ENCODE data around the gene GAL3ST2. TPM values are rescaled to one million over a fixed set of nuclear protein-coding genes. Genes with fewer than 3 reads are reported as not detected.
"Not testable (repeated sequence)": the region's sequence is repeated elsewhere in the genome, so short reads cannot be mapped to it uniquely, and the experiment has no call there.

GAL3ST2 gene
- total RNA-seq, 4 donors from 2014 or later: 2.7 TPM; not detected in 3

DNA sequence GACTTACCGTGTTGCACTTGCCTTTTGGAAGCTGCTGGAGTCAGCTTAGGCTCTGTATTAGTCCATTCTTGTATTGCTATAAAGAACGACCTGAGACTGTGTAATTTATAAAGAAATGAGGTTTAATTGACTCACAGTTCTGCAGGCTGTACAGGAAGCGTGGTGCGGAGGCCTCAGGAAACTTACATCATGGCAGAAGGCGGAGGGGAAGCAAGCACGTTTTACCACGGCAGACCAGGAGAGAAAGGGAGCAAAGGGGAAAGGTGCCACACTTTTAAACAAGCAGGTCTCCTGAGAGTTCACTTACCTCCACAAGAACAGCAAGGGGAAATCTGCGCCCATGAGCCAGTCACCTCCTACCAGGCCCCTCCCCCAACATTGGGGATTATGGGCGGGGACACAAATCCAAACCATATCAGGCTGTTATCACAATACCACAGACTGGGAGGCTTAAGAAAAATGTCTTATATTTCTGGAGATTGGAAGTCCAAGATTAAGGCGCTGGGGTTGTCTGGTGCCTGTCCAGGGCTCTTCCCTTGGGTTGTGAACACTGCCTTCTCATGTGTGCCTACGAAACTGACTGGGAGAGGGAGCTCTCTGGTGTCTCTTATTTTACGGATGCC lies 45.8 kb upstream of the GAL3ST2 start:
- Histone ChIP-seq H3K27me3 (no peaks in the 10 kb centered on the region), H3K4me1 (peaks cover 10 to 18% (median 16%) of the 10 kb centered on the region in 4 donors), H3K4me3 (no peak overlapping the region), H3K9me3 (no peaks in the 10 kb centered on the region), H3K27ac (replicated peaks in 1 of 4) (no peak overlapping the region), H3K36me3 (peaks cover 0 to 20% (median 4%) of the 10 kb centered on the region in 4 donors)
- intact Hi-C loops (cut with DNase I): loop anchor here (10.0 kb wide), 1 partner anchor 154 kb away; no protein-coding TSS in a partner anchor
- no peak for TF ChIP-seq POLR2AphosphoS5 (IDR thresholded peaks at IDR 0.05)
- TF ChIP-seq, protein P1, sequence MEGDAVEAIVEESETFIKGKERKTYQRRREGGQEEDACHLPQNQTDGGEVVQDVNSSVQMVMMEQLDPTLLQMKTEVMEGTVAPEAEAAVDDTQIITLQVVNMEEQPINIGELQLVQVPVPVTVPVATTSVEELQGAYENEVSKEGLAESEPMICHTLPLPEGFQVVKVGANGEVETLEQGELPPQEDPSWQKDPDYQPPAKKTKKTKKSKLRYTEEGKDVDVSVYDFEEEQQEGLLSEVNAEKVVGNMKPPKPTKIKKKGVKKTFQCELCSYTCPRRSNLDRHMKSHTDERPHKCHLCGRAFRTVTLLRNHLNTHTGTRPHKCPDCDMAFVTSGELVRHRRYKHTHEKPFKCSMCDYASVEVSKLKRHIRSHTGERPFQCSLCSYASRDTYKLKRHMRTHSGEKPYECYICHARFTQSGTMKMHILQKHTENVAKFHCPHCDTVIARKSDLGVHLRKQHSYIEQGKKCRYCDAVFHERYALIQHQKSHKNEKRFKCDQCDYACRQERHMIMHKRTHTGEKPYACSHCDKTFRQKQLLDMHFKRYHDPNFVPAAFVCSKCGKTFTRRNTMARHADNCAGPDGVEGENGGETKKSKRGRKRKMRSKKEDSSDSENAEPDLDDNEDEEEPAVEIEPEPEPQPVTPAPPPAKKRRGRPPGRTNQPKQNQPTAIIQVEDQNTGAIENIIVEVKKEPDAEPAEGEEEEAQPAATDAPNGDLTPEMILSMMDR (IDR thresholded peaks at IDR 0.05): no peak
- TF ChIP-seq EP300 (IDR thresholded peaks at IDR 0.05): no peak
- no peak for DNase-seq (ENCODE audit: extremely low spot score)
- 86% methylated on average over 12 of the region's 12 CpGs for WGBS

DNA sequence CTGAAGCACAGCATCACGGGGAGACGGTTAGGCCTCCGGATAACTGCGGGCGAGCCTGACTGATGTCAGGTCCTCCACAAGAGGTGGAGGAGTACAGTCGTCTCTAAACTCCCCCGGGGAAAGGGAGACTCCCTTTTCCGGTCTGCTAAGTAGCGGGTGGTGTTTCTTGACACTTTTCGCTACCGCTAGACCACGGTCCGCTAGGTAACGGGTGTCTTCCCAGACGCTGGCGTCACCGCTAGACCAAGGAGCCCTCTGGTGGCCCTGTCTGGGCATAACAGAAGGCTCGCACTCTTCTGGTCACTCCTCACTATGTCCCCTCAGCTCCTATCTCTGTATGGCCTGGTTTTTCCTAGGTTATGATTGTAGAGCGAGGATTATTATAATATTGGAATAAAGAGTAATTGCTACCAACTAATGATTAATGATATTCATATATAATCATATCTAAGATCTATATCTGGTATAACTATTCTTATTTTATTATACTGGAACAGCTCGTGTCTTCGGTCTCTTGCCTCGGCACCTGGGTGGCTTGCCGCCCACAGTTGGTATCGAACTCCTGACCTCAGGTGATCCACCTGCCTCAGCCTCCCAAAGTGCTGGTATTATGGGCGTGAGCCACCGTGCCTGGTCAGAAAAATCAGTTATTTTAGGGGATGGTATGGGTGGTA lies 44.0 kb upstream of the GAL3ST2 start:
- peak in 1 of 2 donors; percentile 23 for TF ChIP-seq POLR2AphosphoS5 (IDR thresholded peaks at IDR 0.05)
- TF ChIP-seq, protein P1 (IDR thresholded peaks at IDR 0.05): peak; percentile 43 to 62 (median 59)
- not testable (repeated sequence) for DNase-seq (ENCODE audit: extremely low spot score); H3K9me3 ChIP-seq; H3K27me3 ChIP-seq
- Histone ChIP-seq H3K27ac (replicated peaks in 1 of 4) (peak overlapping the region in 1 of 4 donors; percentile 16), H3K4me3 (peak overlapping the region in 1 of 4 donors; percentile 36), H3K36me3 (peaks cover 0 to 11% (median 2%) of the 10 kb centered on the region in 4 donors), H3K4me1 (peaks cover 12 to 21% (median 18%) of the 10 kb centered on the region in 4 donors)
- WGBS: 41% methylated on average over 22 of the region's 26 CpGs
- intact Hi-C loops (cut with DNase I): loop anchor here (10.0 kb wide), 1 partner anchor 152 kb away; no protein-coding TSS in a partner anchor

GRCh38 chr2:241733391-241734207 lies 43.0 kb upstream of the GAL3ST2 start:
- Histone ChIP-seq H3K9me3 (no peaks in the 10 kb centered on the region), H3K27me3 (no peaks in the 10 kb centered on the region), H3K27ac (replicated peaks in 1 of 4) (peak overlapping the region; percentile 88 to 95 (median 91)), H3K4me3 (peak overlapping the region; percentile 83 to 98 (median 94)), H3K36me3 (peaks cover 0 to 8% (median 5%) of the 10 kb centered on the region in 4 donors), H3K4me1 (peaks cover 12 to 21% (median 18%) of the 10 kb centered on the region in 4 donors)
- WGBS: 81% methylated on average over 18 of the region's 23 CpGs
- DNase-seq (ENCODE audit: extremely low spot score): no peak
- TF ChIP-seq EP300 (IDR thresholded peaks at IDR 0.05): no peak
- TF ChIP-seq, protein P1 (IDR thresholded peaks at IDR 0.05): no peak
- no peak for TF ChIP-seq POLR2A (IDR thresholded peaks at IDR 0.05; ENCODE audit: low read depth)
- intact Hi-C loops (cut with DNase I): loop anchor here (10.0 kb wide), 1 partner anchor 151 kb away; no protein-coding TSS in a partner anchor

DNA sequence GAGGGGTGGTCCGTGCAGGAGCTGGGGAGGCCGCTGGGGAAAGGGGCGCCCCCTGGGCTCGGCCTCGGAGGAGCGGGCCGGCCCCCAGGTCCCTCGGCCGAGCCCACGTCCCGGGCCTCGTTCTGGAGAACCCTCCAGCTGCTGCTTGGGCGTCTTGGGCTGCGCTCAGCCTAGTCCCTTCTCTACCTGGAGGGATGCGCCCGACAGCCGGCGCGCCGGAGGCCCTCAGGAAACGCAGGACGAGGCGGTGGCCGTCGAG lies 42.5 kb upstream of the GAL3ST2 start:
- peaks cover 0 to 10% (median 6%) of the 10 kb centered on the region in 4 donors for H3K36me3 ChIP-seq
- no peaks in the 10 kb centered on the region for H3K27me3 ChIP-seq
- H3K4me1 ChIP-seq: peaks cover 12 to 21% (median 18%) of the 10 kb centered on the region in 4 donors
- 1% methylated on average over 11 of the region's 25 CpGs for WGBS
- intact Hi-C loops (cut with DNase I): loop anchor here (10.0 kb wide), 1 partner anchor 151 kb away; no protein-coding TSS in a partner anchor
- TF ChIP-seq POLR2AphosphoS5 (IDR thresholded peaks at IDR 0.05) (peak in 1 of 2 donors; percentile 1), EP300 (IDR thresholded peaks at IDR 0.05) (no peak)
- peak overlapping the region; percentile 88 to 95 (median 91) for H3K27ac ChIP-seq (replicated peaks in 1 of 4)
- H3K9me3 ChIP-seq: no peaks in the 10 kb centered on the region
- no peak for DNase-seq (ENCODE audit: extremely low spot score)
- H3K4me3 ChIP-seq: peak overlapping the region; percentile 83 to 98 (median 94)
